Effector memory CD4-positive, alpha-beta T cell (primary cell): ENCODE results near the gene ACTL10.

ENCODE experiments used
- DNase-seq, 3 donors: peaks; one replicate each; pipeline ENCODE4 v3.0.0-alpha.2; 2020
- H3K27ac ChIP-seq: 2 replicates; pipeline ENCODE4 v1.7.0; 2013; ENCODE audit warnings: mild to moderate bottlenecking, low read length, moderate library complexity; ENCODE audit not compliant: insufficient read depth, poor library complexity, severe bottlenecking
- H3K27me3 ChIP-seq: replicated peaks from 2 replicates; pipeline ENCODE4 v1.7.0; 2013; ENCODE audit warnings: mild to moderate bottlenecking, low read length; ENCODE audit not compliant: insufficient read depth, control insufficient read depth, poor library complexity, severe bottlenecking
- H3K36me3 ChIP-seq: 2 replicates; pipeline ENCODE4 v1.7.0; 2013; ENCODE audit warnings: mild to moderate bottlenecking, low read length, moderate library complexity; ENCODE audit not compliant: control insufficient read depth, insufficient read depth
- H3K4me1 ChIP-seq: 2 replicates; pipeline ENCODE4 v1.7.0; 2013; ENCODE audit warnings: low read length, mild to moderate bottlenecking; ENCODE audit not compliant: control insufficient read depth, insufficient read depth, poor library complexity, severe bottlenecking
- H3K4me3 ChIP-seq: 2 replicates; pipeline ENCODE4 v1.7.0; 2013; ENCODE audit warnings: low read length, low read depth, mild to moderate bottlenecking; ENCODE audit not compliant: insufficient read depth, poor library complexity, severe bottlenecking
- H3K9me3 ChIP-seq: 2 replicates; pipeline ENCODE4 v1.7.0; 2013; ENCODE audit warnings: mild to moderate bottlenecking, low read length, moderate library complexity; ENCODE audit not compliant: control insufficient read depth

Gene ACTL10

GRCh38 chr20:33676652-33677645, 10.2 kb downstream of the ACTL10 start:
- Histone ChIP-seq H3K36me3 (no peaks in the 10 kb centered on the region), H3K27me3 (no peaks in the 10 kb centered on the region), H3K27ac (no peak overlapping the region), H3K9me3 (no peaks in the 10 kb centered on the region), H3K4me1 (peaks cover 31% of the 10 kb centered on the region), H3K4me3 (no peak overlapping the region)
- no peak for DNase-seq

GRCh38 chr20:33677991-33678702, 11.4 kb downstream of the ACTL10 start:
- DNase-seq, result no peak
- H3K4me1 ChIP-seq, result peaks cover 29% of the 10 kb centered on the region
- no peaks in the 10 kb centered on the region for H3K9me3 ChIP-seq
- H3K36me3 ChIP-seq, result no peaks in the 10 kb centered on the region
- no peak overlapping the region for H3K4me3 ChIP-seq
- no peaks in the 10 kb centered on the region for H3K27me3 ChIP-seq
- H3K27ac ChIP-seq, result peak overlapping the region; percentile 25

- DNase-seq, result peak; percentile 17 to 25 (median 21)
- H3K9me3 ChIP-seq, result no peaks in the 10 kb centered on the region
- H3K27me3 ChIP-seq, result no peaks in the 10 kb centered on the region
- no peak overlapping the region for H3K4me3 ChIP-seq
- peaks cover 26% of the 10 kb centered on the region for H3K4me1 ChIP-seq
- no peak overlapping the region for H3K27ac ChIP-seq
- H3K36me3 ChIP-seq, result no peaks in the 10 kb centered on the region
Observed at GRCh38 chr20:33679758-33680485, 13.2 kb downstream of the ACTL10 start.

- H3K27ac ChIP-seq, result no peak overlapping the region
- no peaks in the 10 kb centered on the region for H3K27me3 ChIP-seq
- H3K36me3 ChIP-seq, result no peaks in the 10 kb centered on the region
- no peaks in the 10 kb centered on the region for H3K9me3 ChIP-seq
- H3K4me3 ChIP-seq, result no peak overlapping the region
- peaks cover 32% of the 10 kb centered on the region for H3K4me1 ChIP-seq
- no peak for DNase-seq
Observed at GRCh38 chr20:33680686-33681085, 13.9 kb downstream of the ACTL10 start.

- Histone ChIP-seq H3K4me1 (peaks cover 32% of the 10 kb centered on the region), H3K27ac (no peak overlapping the region), H3K36me3 (no peaks in the 10 kb centered on the region), H3K4me3 (no peak overlapping the region), H3K27me3 (no peaks in the 10 kb centered on the region), H3K9me3 (no peaks in the 10 kb centered on the region)
- no peak for DNase-seq
Observed at GRCh38 chr20:33681288-33681687, 14.5 kb downstream of the ACTL10 start.

- no peak for DNase-seq
- no peak overlapping the region for H3K27ac ChIP-seq
- no peak overlapping the region for H3K4me3 ChIP-seq
- H3K4me1 ChIP-seq, result peaks cover 37% of the 10 kb centered on the region
- no peaks in the 10 kb centered on the region for H3K9me3 ChIP-seq
- no peaks in the 10 kb centered on the region for H3K36me3 ChIP-seq
- no peaks in the 10 kb centered on the region for H3K27me3 ChIP-seq
Observed at GRCh38 chr20:33681728-33682353, 15.1 kb downstream of the ACTL10 start.

- H3K27ac ChIP-seq, result peak overlapping the region; percentile 44
- H3K9me3 ChIP-seq, result no peaks in the 10 kb centered on the region
- no peak overlapping the region for H3K4me3 ChIP-seq
- no peaks in the 10 kb centered on the region for H3K36me3 ChIP-seq
- DNase-seq, result no peak
- H3K27me3 ChIP-seq, result no peaks in the 10 kb centered on the region
- H3K4me1 ChIP-seq, result peaks cover 22% of the 10 kb centered on the region
Observed at GRCh38 chr20:33684533-33685327, 18.0 kb downstream of the ACTL10 start.

GRCh38 chr20:33685328-33686099, 18.8 kb downstream of the ACTL10 start:
- peak; percentile 19 to 35 (median 20) for DNase-seq
- H3K4me1 ChIP-seq, result peaks cover 17% of the 10 kb centered on the region
- no peaks in the 10 kb centered on the region for H3K9me3 ChIP-seq
- no peaks in the 10 kb centered on the region for H3K36me3 ChIP-seq
- H3K27me3 ChIP-seq, result no peaks in the 10 kb centered on the region
- peak overlapping the region; percentile 44 for H3K27ac ChIP-seq
- peak overlapping the region; percentile 44 for H3K4me3 ChIP-seq
